ENCODE results near the gene RELT.

Gene RELT

DNA sequence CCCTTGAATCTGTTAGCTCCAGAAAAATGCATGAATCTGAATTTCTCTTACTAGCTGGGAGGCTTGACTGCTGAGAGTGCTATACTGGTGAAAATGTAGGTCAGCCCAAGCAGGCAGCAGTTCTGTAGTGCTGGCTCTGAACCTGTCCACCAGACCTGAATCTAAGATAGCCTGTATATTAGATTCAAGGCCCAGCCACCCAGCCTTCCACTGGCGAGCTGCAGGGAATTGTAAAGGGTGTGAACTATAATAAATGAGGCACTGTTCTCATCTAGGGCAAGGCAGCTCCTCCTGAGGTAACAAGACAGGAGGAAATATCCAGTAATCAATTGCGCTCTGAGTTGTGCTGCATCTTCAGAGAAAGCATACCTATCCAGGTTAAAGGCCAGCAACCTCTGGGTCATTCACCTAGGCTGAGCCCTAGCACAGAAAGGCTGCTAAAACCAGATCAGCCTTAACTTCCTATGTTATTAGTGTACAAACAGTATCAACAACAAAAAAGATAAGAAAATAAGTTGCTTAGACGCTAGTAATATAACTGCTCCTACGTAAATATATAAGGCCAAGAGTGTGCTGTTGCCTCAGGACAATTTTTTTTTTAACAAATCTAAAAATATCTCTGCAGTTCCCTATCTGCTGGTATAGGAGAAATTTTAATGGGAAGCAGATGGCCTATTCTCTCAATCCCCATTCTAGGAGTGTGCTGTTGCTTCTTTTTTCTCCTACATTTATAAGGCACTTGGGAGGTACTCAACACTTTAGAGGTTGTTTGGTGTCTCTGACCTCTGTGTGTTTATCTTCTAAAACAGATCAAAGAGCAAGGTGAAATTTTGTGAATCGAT lies 63.0 kb downstream of the RELT start:
- H3K36me3 ChIP-seq (ENCODE audit: insufficient read depth, low read length): no peaks in the 10 kb centered on the region
- no peaks in the 10 kb centered on the region for H3K4me1 ChIP-seq (ENCODE audit: control insufficient read depth, insufficient read depth, low read length, unreplicated experiment)
- no peaks in the 10 kb centered on the region for H3K79me2 ChIP-seq (ENCODE audit: control insufficient read depth, insufficient read depth, low read length, unreplicated experiment)
- no peak overlapping the region for H3K27ac ChIP-seq (ENCODE audit: low read depth, low read length)
- H3K27me3 ChIP-seq (ENCODE audit: insufficient read depth, low read length): no peaks in the 10 kb centered on the region
- no peak overlapping the region for H2AFZ ChIP-seq (ENCODE audit: low read length, unreplicated experiment)
- no peak overlapping the region for H3K4me3 ChIP-seq (ENCODE audit: low read depth, low read length)

DNA sequence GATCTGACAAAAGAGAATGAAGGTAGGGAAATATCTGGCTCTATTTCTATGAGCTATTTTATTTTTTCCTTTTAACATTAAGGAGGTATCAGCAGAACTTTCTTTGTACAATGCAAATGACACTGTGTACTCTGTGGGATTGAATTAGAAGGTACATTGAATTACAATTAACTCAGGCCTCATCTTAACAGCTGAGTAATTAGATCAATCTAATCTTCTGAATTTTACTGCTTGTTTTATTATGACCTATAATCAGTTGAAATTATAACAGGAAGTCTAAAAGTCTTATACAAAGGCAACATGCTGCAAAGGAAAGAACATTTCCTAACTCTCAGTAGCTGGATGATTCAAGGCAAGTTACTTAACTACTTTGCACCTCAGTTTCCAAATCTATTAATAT lies 69.8 kb downstream of the RELT start:
- Histone ChIP-seq H2AFZ (ENCODE audit: low read length, unreplicated experiment) (no peak overlapping the region), H3K4me1 (ENCODE audit: control insufficient read depth, insufficient read depth, low read length, unreplicated experiment) (no peaks in the 10 kb centered on the region), H3K36me3 (ENCODE audit: insufficient read depth, low read length) (no peaks in the 10 kb centered on the region), H3K27me3 (ENCODE audit: insufficient read depth, low read length) (no peaks in the 10 kb centered on the region), H3K27ac (ENCODE audit: low read depth, low read length) (no peak overlapping the region), H3K79me2 (ENCODE audit: control insufficient read depth, insufficient read depth, low read length, unreplicated experiment) (no peaks in the 10 kb centered on the region), H3K4me3 (ENCODE audit: low read depth, low read length) (no peak overlapping the region)

DNA sequence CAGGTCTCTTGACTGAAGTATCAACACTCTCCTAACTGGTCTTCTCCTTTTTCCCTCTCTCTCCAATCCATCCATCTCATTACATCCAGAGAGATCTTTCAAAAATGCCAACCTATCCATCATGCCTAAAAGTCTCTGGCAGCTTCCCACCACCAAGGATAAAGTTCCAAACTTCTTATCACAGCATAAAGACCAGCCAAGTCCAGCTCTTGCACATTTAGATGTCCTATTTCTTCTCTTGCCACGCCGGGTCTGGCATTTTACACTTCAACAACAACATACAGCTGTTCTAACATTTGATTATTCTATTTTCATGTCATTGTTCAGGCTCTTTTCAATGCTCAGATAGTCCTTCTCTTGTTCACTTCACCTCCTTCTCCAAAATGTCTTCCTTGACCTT lies 70.6 kb downstream of the RELT start:
- no peak overlapping the region for H2AFZ ChIP-seq (ENCODE audit: low read length, unreplicated experiment)
- no peak overlapping the region for H3K27ac ChIP-seq (ENCODE audit: low read depth, low read length)

More for the DNA sequence above, 70.6 kb downstream of the RELT start:
- H3K4me1 ChIP-seq (ENCODE audit: control insufficient read depth, insufficient read depth, low read length, unreplicated experiment): no peaks in the 10 kb centered on the region
- H3K36me3 ChIP-seq (ENCODE audit: insufficient read depth, low read length): no peaks in the 10 kb centered on the region
- no peaks in the 10 kb centered on the region for H3K27me3 ChIP-seq (ENCODE audit: insufficient read depth, low read length)
- no peaks in the 10 kb centered on the region for H3K79me2 ChIP-seq (ENCODE audit: control insufficient read depth, insufficient read depth, low read length, unreplicated experiment)
- no peak overlapping the region for H3K4me3 ChIP-seq (ENCODE audit: low read depth, low read length)

Data from ACC112 (cell line).